ENCODE results near the gene SKAP1. TPM values are rescaled to one million over a fixed set of nuclear protein-coding genes. Genes with fewer than 3 reads are reported as not detected.
A peak's percentile ranks its signal among the peaks of the same experiment; 100 is the strongest.

The SKAP1 gene
- polyA plus RNA-seq (2012; ENCODE audit: low read depth, missing spikeins): 52.8 TPM

DNA sequence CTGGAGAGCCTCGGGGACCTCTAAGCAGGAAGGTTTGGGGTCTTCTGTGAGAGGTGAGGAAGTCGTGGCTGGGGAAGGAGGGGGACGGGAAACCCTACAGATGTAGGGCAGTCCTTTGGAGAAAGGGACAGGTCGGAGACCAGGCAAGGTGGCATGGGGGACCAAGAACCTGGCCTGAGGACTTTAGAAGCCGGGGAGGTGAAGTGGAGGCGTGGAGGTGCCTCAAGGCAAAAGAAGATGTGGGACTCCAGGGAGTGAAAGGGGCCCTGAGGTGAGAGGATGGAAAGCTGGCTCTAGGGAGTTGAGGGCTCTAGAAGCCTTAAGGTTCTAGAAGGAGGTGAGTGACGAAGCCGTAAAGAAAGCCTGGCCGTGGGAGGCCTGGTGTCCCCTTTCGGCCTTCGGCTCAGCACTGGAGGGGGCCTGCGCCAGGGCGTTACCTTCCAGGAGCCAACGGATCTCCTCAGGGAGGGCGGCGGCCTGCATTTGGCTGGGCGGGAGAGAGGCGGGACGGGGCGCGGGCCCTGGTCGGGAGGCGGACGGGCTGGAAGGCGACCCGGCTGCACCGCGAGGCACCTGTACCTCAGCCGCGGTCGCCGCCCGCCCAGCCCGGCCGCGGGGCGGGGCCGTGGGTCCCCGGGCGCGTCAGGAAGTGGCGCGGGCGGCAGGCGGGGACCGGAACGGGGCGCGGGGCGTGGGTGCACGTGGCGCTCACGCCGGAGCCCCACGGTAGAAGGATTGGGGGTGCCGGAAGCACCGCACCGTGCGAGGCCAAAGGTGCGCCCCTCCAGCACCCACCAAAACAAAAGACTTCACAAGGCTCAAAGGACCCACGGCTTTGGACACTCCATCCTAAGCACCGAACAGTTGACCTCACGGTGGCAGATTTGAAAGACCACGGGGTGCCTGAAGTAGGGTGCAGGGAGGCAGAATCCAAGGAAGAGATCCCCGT, at the start of gene SKAP1:
TSS of gene SKAP1 (minus strand) at position 577 of the 949 bp plus-strand sequence.
- peak; percentile 59 for TF ChIP-seq PAX5 (IDR thresholded peaks at IDR 0.05; ENCODE audit: insufficient read depth, low read length, severe bottlenecking)
- TF ChIP-seq SPI1 (IDR thresholded peaks at IDR 0.05; ENCODE audit: low read depth, low read length): no peak
- DNase-seq (ENCODE audit: insufficient read length, low spot score) (peak; percentile 61), FAIRE-seq (peak; percentile 87)

DNA sequence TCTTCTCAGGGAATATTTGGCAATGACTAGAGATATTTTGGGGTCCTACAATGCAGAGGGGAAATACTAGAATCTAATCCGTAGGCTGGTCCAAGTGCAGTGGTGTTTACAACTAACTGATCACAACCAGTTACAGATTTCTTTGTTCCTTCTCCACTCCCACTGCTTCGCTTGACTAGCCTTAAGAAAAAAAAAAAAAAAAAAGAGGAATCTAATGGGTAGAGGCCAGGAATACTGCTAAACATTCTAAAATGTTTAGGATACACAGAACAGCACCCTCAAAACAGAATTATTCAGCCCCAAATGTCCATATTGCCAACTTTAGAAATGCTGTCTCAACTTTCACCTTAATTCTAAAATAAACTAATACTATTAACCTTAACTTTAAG, 49.0 kb upstream of the SKAP1 start:
- FAIRE-seq (no peak), DNase-seq (ENCODE audit: insufficient read length, low spot score) (no peak)
- TF ChIP-seq POU2F2 (IDR thresholded peaks at IDR 0.05; ENCODE audit: low read depth, low read length) (no peak), SPI1 (IDR thresholded peaks at IDR 0.05; ENCODE audit: low read depth, low read length) (no peak), PAX5 (IDR thresholded peaks at IDR 0.05; ENCODE audit: insufficient read depth, low read length, severe bottlenecking) (no peak), POLR2AphosphoS5 (IDR thresholded peaks at IDR 0.05; ENCODE audit: low read depth, low read length) (no peak), TAF1 (IDR thresholded peaks at IDR 0.05; ENCODE audit: low read depth, low read length) (no peak)

DNA sequence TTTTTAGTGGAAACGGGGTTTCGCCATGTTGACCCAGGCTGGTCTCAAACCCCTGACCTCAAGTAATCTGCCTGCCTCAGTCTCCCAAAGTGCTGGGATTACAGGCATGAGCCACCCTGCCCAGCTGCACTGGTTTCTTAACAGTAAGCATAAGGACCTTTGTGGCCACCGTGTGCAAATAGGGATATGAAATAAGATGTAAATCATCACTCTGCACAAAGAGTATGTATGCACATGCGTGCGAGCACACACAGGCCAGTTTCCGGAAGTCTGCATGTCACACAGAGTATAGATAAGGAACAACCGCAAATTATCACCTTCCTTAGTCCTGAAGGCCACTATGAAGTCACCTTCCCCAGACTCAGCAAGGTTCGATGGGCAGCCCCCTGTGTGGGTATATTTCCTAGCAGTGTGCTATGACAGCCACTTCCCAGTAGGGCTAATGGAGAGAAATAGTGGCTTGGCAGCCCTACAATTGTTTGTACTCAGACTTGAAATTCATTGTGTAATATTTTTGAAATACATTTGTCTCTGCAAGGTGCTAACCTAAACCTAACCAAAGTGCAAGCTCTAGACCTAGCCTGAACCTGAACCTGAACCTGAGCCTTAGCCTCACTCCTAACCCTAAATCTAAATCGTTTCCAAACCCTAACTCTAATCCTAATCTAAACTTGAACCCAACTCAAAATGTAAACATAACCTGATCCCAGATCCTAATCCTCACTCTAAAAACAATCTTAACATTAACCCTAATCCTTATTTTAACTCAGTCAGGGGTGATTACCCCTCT, 48.4 kb upstream of the SKAP1 start:
- TF ChIP-seq POLR2A (IDR thresholded peaks at IDR 0.05; ENCODE audit: low read depth, low read length) (no peak), POU2F2 (IDR thresholded peaks at IDR 0.05; ENCODE audit: low read depth, low read length) (peak; percentile 57; the same call in 1 of the 2 replicates), TAF1 (IDR thresholded peaks at IDR 0.05; ENCODE audit: low read depth, low read length) (0 out of 2 replicates have a peak, but pooled peaks have one; percentile 10), SPI1 (IDR thresholded peaks at IDR 0.05; ENCODE audit: low read depth, low read length) (peak; percentile 59; the same call in 1 of the 2 replicates), POLR2AphosphoS5 (IDR thresholded peaks at IDR 0.05; ENCODE audit: low read depth, low read length) (no peak), PAX5 (IDR thresholded peaks at IDR 0.05; ENCODE audit: insufficient read depth, low read length, severe bottlenecking) (no peak)
- DNase-seq (ENCODE audit: insufficient read length, low spot score) (peak; percentile 41), FAIRE-seq (peak; percentile 94)

DNA sequence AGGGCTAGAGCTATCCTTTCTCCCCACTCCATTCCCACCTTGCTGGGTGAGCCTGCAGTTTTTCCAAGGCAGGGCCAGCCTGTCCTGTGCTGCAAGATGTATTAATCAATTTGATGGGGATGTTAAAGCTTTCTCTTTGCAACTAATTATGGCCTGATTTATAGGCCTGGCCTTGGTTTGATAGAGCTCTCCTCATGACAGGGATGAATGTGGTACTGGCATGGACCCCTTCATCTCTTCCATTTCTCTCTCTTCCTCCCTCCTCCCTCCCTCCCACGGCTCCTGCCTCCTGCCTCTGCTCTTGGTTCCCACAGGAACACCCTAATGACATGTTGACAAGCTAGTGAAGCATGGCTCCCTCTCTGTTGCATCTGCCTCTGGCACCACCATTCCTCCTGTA, 47.2 kb upstream of the SKAP1 start:
- no peak for TF ChIP-seq POU2F2 (IDR thresholded peaks at IDR 0.05; ENCODE audit: low read depth, low read length)
- no peak for TF ChIP-seq SPI1 (IDR thresholded peaks at IDR 0.05; ENCODE audit: low read depth, low read length)
- TF ChIP-seq POLR2A (IDR thresholded peaks at IDR 0.05; ENCODE audit: low read depth, low read length): no peak
- TF ChIP-seq POLR2AphosphoS5 (IDR thresholded peaks at IDR 0.05; ENCODE audit: low read depth, low read length): no peak
- no peak for TF ChIP-seq PAX5 (IDR thresholded peaks at IDR 0.05; ENCODE audit: insufficient read depth, low read length, severe bottlenecking)
- TF ChIP-seq TAF1 (IDR thresholded peaks at IDR 0.05; ENCODE audit: low read depth, low read length): no peak
- no peak for DNase-seq (ENCODE audit: insufficient read length, low spot score)
- FAIRE-seq: no peak

DNA sequence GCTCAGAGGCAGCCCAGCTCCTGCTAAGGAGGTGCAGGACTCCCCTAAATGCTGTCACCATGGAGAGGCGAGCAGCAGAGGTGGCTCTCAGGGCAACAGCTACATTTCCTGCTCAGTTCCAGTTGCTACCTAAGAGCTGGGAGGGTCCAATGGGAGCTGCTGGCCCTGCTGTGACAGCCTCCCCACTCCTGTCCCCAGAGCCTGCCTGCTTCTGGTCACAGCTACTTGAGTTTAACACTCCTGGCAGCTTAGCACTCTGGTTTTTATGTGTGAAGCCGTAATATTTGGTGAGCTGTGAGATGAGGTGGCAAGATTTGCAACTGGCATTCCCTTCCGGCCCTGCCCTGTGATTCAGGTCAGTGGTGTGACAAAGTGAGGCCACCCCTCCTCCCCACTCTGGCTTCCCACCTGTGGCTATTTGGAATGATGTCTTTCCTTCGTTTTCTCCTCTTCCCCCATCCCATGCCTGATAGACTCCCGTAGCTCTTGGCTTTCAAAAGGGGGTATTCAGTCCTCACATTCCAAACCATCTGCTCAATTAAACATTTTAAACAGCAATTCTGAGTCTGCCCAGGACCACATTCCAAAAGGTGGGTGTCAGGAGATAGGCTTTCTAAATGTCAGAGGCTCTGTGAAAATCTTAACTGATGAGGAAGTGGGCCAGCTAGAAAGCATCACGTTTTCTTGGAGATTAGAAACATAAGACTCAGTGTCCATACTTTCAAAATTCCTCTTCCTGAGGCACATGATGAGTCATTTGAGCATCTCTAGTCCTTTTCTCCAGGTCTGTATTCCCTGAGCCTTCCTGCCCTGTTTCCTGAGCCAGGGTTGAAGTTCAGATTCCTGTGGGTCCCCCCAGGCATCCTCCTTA, 42.6 kb upstream of the SKAP1 start:
- DNase-seq (ENCODE audit: insufficient read length, low spot score): no peak
- FAIRE-seq: peak; percentile 64
- TF ChIP-seq POU2F2 (IDR thresholded peaks at IDR 0.05; ENCODE audit: low read depth, low read length): no peak
- peak; percentile 60 for TF ChIP-seq SPI1 (IDR thresholded peaks at IDR 0.05; ENCODE audit: low read depth, low read length)

DNA sequence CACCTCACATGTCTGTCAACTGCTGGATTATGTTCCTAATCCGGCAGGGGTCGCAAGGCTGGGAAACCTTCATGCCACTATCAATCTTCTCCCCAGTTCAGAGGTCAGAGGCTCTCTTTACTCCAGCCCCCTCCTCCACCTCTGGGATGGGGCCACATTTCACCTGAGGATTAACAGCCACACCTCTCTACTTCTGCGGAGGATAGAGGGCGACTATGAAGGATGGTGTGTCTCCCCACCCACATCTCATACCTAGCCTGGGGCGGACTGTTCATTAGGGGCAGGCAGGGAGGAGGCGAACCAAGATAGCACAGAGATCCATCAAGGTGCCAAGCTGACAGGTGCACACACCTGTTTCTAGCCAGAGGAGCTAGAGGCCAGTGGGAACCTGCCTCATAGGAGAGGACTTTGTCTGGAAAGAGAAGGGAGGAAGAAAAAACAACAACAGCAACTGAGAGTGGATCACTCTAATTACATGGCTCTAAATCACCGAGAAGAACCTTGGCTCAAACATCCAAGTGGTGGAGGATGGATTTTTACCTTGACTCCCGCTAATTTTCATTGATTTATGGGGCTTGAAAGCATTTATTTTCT, 41.9 kb upstream of the SKAP1 start:
- TF ChIP-seq SPI1 (IDR thresholded peaks at IDR 0.05; ENCODE audit: low read depth, low read length) (no peak), POLR2A (IDR thresholded peaks at IDR 0.05; ENCODE audit: low read depth, low read length) (no peak), POLR2AphosphoS5 (IDR thresholded peaks at IDR 0.05; ENCODE audit: low read depth, low read length) (no peak), POU2F2 (IDR thresholded peaks at IDR 0.05; ENCODE audit: low read depth, low read length) (no peak), PAX5 (IDR thresholded peaks at IDR 0.05; ENCODE audit: insufficient read depth, low read length, severe bottlenecking) (no peak)
- FAIRE-seq (no peak), DNase-seq (ENCODE audit: insufficient read length, low spot score) (no peak)

DNA sequence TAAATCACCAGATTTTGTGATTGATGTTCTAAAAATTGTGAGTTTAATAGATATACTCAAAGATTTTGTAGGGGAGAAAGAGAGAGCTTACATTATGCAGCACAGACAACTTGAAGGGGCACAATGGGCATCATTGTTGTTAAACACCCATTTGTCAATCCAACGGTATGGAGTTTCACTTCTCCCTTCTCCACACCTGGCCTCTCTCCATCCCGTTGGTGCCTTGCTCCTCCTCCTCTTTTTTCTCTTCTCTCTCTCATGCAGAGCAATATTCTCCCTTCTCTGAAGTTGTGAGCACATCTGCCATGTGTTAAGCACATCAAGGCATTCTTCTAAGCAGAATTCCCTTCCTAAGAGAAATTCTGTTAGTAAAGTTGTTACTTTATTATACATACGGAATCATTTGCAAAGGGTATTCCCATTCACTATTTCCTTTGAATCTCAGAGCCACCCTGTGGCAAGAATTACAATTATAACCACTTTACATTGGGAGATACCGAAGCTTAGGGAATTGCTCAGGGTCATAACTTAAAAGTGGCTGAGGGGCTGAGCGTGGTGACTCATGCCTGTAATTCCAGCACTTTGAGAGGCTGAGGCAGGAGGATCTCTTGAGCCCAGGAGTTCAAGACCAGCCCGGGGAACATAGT, 40.5 kb upstream of the SKAP1 start:
- DNase-seq (ENCODE audit: insufficient read length, low spot score) (no peak), FAIRE-seq (no peak)
- TF ChIP-seq TAF1 (IDR thresholded peaks at IDR 0.05; ENCODE audit: low read depth, low read length): no peak
- TF ChIP-seq PAX5 (IDR thresholded peaks at IDR 0.05; ENCODE audit: insufficient read depth, low read length, severe bottlenecking): no peak
- TF ChIP-seq SPI1 (IDR thresholded peaks at IDR 0.05; ENCODE audit: low read depth, low read length): peak; percentile 82
- TF ChIP-seq POU2F2 (IDR thresholded peaks at IDR 0.05; ENCODE audit: low read depth, low read length): no peak

DNA sequence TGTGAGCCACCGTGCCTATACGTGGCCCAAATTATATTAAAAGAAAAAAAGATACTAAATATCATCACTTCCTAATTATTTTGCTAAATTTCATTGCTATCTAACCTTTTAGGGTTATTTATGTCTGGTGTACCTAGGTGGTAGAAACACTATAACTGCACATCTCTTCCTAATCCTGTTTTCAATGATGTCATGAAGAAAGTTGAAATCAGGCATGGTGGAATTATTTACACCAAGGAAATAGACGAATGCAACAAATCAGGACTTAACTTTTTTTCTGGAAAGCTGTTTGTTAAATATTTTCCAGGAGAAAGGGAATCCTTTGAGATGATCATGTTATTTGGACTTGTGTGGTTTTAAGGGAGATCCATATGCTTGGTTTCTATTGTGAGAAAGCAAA, 39.2 kb upstream of the SKAP1 start:
- DNase-seq (ENCODE audit: insufficient read length, low spot score) (no peak), FAIRE-seq (no peak)
- no peak for TF ChIP-seq POLR2AphosphoS5 (IDR thresholded peaks at IDR 0.05; ENCODE audit: low read depth, low read length)
- no peak for TF ChIP-seq SPI1 (IDR thresholded peaks at IDR 0.05; ENCODE audit: low read depth, low read length)
- no peak for TF ChIP-seq POU2F2 (IDR thresholded peaks at IDR 0.05; ENCODE audit: low read depth, low read length)
- TF ChIP-seq POLR2A (IDR thresholded peaks at IDR 0.05; ENCODE audit: low read depth, low read length): no peak
- no peak for TF ChIP-seq PAX5 (IDR thresholded peaks at IDR 0.05; ENCODE audit: insufficient read depth, low read length, severe bottlenecking)
- TF ChIP-seq TAF1 (IDR thresholded peaks at IDR 0.05; ENCODE audit: low read depth, low read length): no peak
